Type B pancreatic cell (in vitro differentiated cells): ENCODE data around the gene RXYLT1. TPM values are rescaled to one million over a fixed set of nuclear protein-coding genes. Genes with fewer than 3 reads are reported as not detected.
"Not testable (repeated sequence)": the region's sequence is repeated elsewhere in the genome, so short reads cannot be mapped to it uniquely, and the experiment has no call there.

Source experiments
- DNase-seq: peaks from one replicate; pipeline ENCODE4 v3.0.0; 2021; ENCODE audit warnings: mixed read lengths; ENCODE audit not compliant: unreplicated experiment; ENCODE audit errors: extremely low spot score
- H3K27ac Mint-ChIP-seq: 2 replicates; pipeline ENCODE4 v1.8.0; 2021; ENCODE audit warnings: mild to moderate bottlenecking, mixed read lengths
- H3K27me3 Mint-ChIP-seq: 2 replicates; pipeline ENCODE4 v1.8.0; 2021; ENCODE audit warnings: mixed read lengths
- H3K36me3 Mint-ChIP-seq: 2 replicates; pipeline ENCODE4 v1.8.0; 2021; ENCODE audit warnings: mixed read lengths
- H3K4me1 Mint-ChIP-seq: one replicate; pipeline ENCODE4 v1.8.0; 2021; ENCODE audit warnings: mixed read lengths; ENCODE audit not compliant: unreplicated experiment
- H3K4me3 Mint-ChIP-seq: 2 replicates; pipeline ENCODE4 v1.8.0; 2021; ENCODE audit warnings: mild to moderate bottlenecking, mixed read lengths
- H3K9me3 Mint-ChIP-seq: 2 replicates; pipeline ENCODE4 v1.8.0; 2021; ENCODE audit warnings: mixed read lengths
- total RNA-seq: library from RNA; stranded (reverse); gene quantifications from 2 replicates; pipeline ENCODE4 v1.2.1, GENCODE V29; 2021; ENCODE audit warnings: low replicate concordance
- TF ChIP-seq, protein P1 (sequence below): fragments of 200-600 bp; sonication (generic); conservative IDR thresholded peaks from 2 replicates; pipeline ENCODE4 v1.5.0; 2021; ENCODE audit warnings: antibody characterized with exemption, mild to moderate bottlenecking

The RXYLT1 gene
- total RNA-seq, 1 donor from 2014 or later = 19.2 TPM

DNA sequence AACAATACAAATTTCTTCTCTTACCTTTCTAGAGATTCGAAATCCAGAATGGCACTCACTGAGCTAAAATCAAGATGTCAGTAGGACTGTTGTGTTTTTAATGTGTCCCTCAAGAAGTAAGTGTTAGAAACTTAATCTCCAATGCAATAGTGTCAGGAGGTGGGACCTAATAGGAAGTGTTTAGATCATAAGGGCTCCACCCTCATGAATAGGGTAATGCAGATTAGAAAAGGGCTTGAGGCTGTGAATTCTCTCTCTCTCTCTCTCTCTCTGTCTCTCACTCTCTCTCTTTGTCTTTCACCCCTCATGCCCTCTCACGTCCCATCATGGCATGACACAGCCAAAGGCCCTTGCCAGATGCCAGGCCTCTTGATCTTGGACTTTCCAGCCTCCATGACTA is 49.2 kb downstream of the RXYLT1 start:
- TF ChIP-seq, protein P1, sequence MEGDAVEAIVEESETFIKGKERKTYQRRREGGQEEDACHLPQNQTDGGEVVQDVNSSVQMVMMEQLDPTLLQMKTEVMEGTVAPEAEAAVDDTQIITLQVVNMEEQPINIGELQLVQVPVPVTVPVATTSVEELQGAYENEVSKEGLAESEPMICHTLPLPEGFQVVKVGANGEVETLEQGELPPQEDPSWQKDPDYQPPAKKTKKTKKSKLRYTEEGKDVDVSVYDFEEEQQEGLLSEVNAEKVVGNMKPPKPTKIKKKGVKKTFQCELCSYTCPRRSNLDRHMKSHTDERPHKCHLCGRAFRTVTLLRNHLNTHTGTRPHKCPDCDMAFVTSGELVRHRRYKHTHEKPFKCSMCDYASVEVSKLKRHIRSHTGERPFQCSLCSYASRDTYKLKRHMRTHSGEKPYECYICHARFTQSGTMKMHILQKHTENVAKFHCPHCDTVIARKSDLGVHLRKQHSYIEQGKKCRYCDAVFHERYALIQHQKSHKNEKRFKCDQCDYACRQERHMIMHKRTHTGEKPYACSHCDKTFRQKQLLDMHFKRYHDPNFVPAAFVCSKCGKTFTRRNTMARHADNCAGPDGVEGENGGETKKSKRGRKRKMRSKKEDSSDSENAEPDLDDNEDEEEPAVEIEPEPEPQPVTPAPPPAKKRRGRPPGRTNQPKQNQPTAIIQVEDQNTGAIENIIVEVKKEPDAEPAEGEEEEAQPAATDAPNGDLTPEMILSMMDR = no peak
- peaks cover 7% of the 10 kb centered on the region for H3K9me3 Mint-ChIP-seq
- H3K4me3 Mint-ChIP-seq = no peak overlapping the region
- H3K4me1 Mint-ChIP-seq = no peaks in the 10 kb centered on the region
- no peaks in the 10 kb centered on the region for H3K36me3 Mint-ChIP-seq
- peaks cover 5% of the 10 kb centered on the region for H3K27me3 Mint-ChIP-seq
- H3K27ac Mint-ChIP-seq = no peak overlapping the region
- no peak for DNase-seq

DNA sequence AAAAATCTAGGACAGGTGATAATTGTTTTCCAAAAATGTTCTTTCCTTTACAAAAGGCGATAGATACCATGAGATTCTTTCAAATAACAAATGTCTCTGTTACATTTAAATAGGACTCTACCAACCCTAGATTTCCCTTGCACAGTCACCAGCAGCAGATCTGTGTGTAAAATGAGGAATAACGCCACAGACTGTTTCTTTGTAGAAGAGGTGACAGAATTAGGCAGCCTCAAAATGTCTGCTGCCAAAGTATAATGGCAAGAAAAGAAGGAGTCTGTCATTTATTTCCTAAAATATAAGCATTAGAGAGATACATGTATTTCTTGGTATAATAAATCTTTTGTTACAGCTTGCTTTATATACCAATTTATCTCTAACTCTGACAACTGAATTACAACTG is 56.3 kb downstream of the RXYLT1 start:
- Mint-ChIP-seq H3K9me3 (no peaks in the 10 kb centered on the region), H3K4me3 (no peak overlapping the region), H3K36me3 (no peaks in the 10 kb centered on the region), H3K27me3 (peaks cover 13% of the 10 kb centered on the region), H3K4me1 (no peaks in the 10 kb centered on the region), H3K27ac (no peak overlapping the region)
- no peak for DNase-seq
- TF ChIP-seq, protein P1 = no peak

DNA sequence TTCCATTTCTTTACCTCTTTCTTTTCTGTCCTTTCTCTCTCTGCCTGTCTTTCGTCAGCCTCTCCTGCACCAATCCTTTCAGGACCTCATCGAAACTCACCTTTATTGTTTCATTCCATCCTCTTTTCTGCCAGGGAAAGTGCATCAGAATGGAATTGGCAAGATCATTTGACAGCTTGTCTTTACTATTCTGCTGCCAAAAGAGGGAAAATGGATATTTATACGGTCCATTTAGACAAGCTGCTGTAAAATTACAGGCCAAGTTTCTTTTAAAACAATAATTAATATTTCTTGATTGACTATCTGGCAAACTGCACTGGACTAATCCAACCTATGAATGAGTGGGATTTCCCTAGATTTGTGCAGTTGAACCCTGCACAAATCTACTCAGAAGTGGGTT is 57.2 kb downstream of the RXYLT1 start:
- Mint-ChIP-seq H3K4me3 (no peak overlapping the region), H3K9me3 (no peaks in the 10 kb centered on the region), H3K36me3 (no peaks in the 10 kb centered on the region), H3K27me3 (peaks cover 8% of the 10 kb centered on the region), H3K27ac (no peak overlapping the region), H3K4me1 (no peaks in the 10 kb centered on the region)
- DNase-seq = no peak
- TF ChIP-seq, protein P1 = no peak

DNA sequence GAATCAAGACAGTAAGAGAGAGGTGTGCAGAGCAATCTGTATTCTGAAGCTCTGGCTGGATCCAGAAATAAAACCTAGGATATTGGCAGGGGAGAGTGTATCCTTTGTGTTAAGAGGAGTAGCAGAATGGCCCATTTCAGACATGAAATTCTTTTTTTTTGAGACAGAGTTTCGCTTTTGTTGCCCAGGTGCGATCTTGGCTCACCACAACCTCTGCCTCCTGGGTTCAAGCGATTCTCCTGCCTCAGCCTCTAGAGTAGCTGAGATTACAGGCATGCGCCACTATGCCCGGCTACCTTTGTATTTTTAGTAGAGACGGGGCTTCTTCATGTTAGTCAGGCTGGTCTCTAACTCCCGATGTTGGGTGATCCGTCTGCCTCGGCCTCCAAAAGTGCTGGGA is 58.7 kb downstream of the RXYLT1 start:
- Mint-ChIP-seq H3K4me3 (no peak overlapping the region), H3K36me3 (no peaks in the 10 kb centered on the region), H3K4me1 (peaks cover 4% of the 10 kb centered on the region), H3K27me3 (peaks cover 8% of the 10 kb centered on the region), H3K9me3 (no peaks in the 10 kb centered on the region), H3K27ac (no peak overlapping the region)
- no peak for DNase-seq
- TF ChIP-seq, protein P1 = no peak

DNA sequence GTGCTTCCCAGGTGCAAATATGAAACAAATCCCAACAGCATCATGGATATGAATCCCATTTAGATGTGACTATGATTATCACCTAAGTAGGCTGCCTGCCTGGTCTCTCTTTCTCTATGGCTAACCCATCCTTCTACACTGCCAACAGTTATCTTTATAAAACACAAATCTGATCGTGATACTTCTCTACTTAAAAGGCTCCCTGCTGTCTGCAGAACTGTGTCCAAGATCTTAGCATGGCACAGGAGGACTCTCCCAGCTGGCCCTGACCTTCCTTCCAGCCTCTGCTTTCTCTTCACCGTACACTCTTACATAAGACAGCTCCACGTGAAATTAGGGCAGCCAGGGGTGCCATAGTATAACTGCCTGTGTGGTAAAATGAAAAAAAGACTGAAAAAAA is 61.3 kb downstream of the RXYLT1 start:
- TF ChIP-seq, protein P1 = no peak
- no peaks in the 10 kb centered on the region for H3K36me3 Mint-ChIP-seq
- no peak for DNase-seq
- H3K27ac Mint-ChIP-seq = no peak overlapping the region
- no peak overlapping the region for H3K4me3 Mint-ChIP-seq
- H3K27me3 Mint-ChIP-seq = peaks cover 8% of the 10 kb centered on the region
- H3K4me1 Mint-ChIP-seq = peaks cover 10% of the 10 kb centered on the region
- no peaks in the 10 kb centered on the region for H3K9me3 Mint-ChIP-seq

DNA sequence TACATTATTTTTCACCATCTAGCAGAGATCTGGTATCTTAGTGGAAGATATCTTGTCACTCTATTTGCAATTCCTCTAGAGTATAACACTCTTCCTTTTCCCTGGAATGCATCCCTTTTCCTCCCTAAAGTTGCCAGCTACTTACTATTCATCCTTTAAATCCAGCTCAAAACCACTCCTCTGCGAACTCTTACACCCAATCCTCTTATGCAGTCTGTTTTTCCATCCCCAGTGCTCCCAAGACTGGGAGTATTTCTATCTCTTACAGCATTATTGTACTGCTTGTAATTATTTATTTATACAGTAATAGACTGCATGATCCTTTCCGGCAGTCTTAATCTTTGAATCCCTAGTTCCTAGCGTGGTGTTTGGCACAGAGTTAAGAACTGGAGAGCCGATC is 61.9 kb downstream of the RXYLT1 start:
- Mint-ChIP-seq H3K4me3 (peak overlapping the region; percentile 58), H3K27ac (no peak overlapping the region), H3K4me1 (peaks cover 16% of the 10 kb centered on the region), H3K36me3 (peaks cover 2% of the 10 kb centered on the region), H3K27me3 (peaks cover 7% of the 10 kb centered on the region), H3K9me3 (no peaks in the 10 kb centered on the region)
- TF ChIP-seq, protein P1 = no peak
- DNase-seq = no peak

DNA sequence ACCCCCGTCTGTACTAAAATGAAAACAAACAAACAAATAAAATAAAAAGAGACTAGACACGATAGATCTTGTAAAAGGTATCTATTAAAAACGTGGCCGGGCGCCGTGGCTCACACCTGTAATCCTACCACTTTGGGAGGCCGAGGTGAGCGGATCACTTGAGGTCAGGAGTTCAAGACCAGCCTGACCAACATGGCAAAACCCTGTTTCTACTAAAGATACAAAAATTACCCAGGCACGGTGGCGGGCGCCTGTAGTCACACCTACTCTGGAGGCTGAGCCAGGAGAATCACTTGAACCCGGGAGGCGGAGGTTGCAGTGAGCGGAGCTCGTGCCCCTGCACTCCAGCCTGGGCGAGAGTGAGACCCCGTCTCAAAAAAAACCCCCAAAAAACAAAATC is 63.0 kb downstream of the RXYLT1 start:
- not testable (repeated sequence) for H3K27me3 Mint-ChIP-seq, DNase-seq, H3K9me3 Mint-ChIP-seq, H3K36me3 Mint-ChIP-seq
- H3K4me3 Mint-ChIP-seq = peak overlapping the region; percentile 83
- peak overlapping the region; percentile 54 for H3K27ac Mint-ChIP-seq
- peaks cover 18% of the 10 kb centered on the region for H3K4me1 Mint-ChIP-seq
